ENCODE data around the gene SKAP2.

SKAP2 gene

DNA sequence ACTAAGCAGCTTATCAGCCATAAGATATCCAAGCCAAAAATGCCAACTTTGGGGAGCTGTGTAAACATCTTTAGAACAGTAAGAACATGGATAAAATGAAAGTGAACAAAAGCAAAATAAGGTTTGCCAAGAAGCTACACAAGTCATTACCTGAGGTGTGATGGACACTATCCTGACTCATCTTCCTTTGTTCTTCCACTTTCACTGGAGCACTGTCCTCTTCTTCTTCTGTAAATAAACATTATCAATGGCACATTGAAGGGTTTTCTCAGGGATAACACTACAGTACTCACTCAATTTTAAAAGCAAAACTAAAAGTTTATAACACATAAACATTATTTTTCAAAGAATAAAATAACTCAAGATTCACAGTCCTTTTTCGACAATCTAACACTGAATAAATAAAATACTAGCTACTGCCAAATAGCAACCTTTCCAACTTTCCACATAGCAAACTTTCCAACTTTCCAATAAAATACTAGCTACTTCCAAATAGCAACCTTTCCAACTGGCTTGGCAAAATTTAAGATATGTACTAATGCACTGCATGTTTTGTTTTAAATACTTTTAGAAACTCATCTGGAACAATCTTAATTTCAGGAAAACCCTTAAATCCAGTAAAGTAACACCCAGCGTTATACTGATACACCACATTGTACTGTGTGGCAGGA is 174.1 kb downstream of the SKAP2 start:
- no peak for DNase-seq (ENCODE audit: low spot score)
- no peak overlapping the region for H3K4me3 Mint-ChIP-seq
- peaks cover 14% of the 10 kb centered on the region for H3K4me1 Mint-ChIP-seq (ENCODE audit: low read depth)
- H3K9me3 Mint-ChIP-seq, result no peaks in the 10 kb centered on the region
- H3K27ac Mint-ChIP-seq, result no peak overlapping the region
- peaks cover 27% of the 10 kb centered on the region for H3K27me3 Mint-ChIP-seq (ENCODE audit: low read depth)
- H3K36me3 Mint-ChIP-seq (ENCODE audit: low read depth), result no peaks in the 10 kb centered on the region

DNA sequence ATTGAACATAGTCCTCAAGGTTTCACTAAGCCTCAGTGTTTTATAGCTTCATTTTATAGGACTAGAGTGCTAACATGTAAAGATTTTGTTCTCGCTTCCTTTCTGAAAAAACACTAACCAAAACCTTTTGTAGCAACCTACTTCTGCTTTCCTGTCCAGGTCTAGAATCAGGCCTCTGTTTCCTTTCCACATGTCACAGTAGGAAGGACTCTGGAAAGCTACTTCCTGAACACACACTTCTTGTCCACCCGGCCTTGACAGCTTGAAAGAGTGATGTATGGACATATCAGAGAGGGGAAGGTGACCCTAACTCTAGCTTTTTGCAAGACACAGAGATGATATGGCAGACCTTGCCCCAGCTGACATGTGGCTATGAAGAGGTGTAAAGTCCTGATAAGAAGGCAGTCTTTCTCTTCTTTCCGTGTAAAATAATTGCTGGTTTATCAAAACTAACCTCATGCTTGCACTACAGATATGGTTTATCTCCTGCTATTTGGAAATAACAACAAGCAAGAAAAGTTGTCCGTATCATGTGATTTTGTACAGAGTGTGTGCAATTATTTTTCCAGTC is 175.4 kb downstream of the SKAP2 start:
- Mint-ChIP-seq H3K27me3 (ENCODE audit: low read depth) (peaks cover 26% of the 10 kb centered on the region), H3K4me3 (no peak overlapping the region), H3K27ac (no peak overlapping the region), H3K9me3 (no peaks in the 10 kb centered on the region), H3K4me1 (ENCODE audit: low read depth) (peaks cover 14% of the 10 kb centered on the region), H3K36me3 (ENCODE audit: low read depth) (no peaks in the 10 kb centered on the region)
- no peak for DNase-seq (ENCODE audit: low spot score)

DNA sequence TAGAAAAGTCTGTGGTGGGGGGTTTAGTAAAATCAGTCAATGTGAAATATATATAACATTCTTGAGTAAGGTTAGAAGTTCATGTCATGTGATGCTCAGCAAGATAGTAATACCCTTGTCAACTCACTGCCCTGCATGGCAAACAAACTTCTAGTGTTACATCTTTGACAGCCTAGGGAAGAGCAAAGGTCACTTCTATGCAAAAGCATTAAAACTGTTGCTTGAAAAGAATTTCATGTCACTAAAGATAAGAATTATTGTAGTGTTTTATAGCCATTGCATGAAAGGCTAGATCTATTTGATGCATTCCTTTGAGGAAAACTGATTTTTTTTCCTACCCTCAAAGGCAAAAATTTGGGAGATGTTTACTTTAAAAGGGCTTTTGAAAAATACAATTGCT is 176.0 kb downstream of the SKAP2 start:
- Mint-ChIP-seq H3K9me3 (no peaks in the 10 kb centered on the region), H3K4me1 (ENCODE audit: low read depth) (peaks cover 14% of the 10 kb centered on the region), H3K36me3 (ENCODE audit: low read depth) (no peaks in the 10 kb centered on the region), H3K27me3 (ENCODE audit: low read depth) (peaks cover 27% of the 10 kb centered on the region), H3K4me3 (no peak overlapping the region), H3K27ac (no peak overlapping the region)
- no peak for DNase-seq (ENCODE audit: low spot score)

DNA sequence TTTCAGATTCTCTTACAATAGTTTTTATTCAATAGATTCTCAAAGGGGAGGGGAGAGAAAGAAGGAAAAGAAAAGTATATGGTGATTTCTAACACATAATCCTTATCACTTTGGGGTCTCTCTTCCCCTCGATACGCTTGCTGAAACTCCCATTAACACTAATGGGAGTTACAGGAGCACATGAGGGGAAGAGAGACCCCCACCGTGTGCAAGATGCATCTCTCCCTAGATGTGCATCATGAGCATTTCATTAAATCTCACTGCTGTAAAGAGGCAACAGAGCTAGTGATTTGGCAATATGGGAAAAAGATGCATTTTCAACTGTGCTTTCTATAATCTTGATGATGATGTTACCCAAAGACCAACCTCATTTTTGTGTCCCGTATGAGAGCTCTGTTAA is 177.4 kb downstream of the SKAP2 start:
- Mint-ChIP-seq H3K9me3 (no peaks in the 10 kb centered on the region), H3K27ac (no peak overlapping the region), H3K4me1 (ENCODE audit: low read depth) (peaks cover 14% of the 10 kb centered on the region), H3K4me3 (no peak overlapping the region), H3K36me3 (ENCODE audit: low read depth) (no peaks in the 10 kb centered on the region), H3K27me3 (ENCODE audit: low read depth) (peaks cover 35% of the 10 kb centered on the region)
- no peak for DNase-seq (ENCODE audit: low spot score)

DNA sequence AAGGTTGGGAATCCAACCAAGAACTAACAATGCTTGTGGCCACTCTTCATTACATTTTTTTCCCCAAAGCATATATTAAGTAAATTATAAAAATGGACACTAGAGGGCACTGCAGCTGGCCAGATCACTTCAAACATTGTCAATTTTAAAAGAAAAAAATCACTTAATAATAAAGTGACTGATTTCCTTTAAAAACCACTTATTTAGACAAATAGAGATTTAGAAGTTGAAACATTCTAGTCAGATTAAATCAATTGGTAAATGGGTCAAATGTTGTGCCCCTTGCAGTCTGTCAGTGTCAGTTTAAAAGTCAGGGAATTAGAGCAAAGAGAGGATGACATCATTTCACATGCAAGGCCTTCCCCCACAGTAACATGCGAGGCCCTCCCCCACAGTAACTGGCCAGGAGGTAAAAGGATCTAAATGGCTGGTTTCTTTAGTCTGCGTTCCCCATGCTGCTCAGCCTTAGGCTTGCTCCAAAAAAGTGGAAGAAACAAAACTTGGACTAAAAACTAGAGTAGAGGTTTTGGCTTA is 177.9 kb downstream of the SKAP2 start:
- H3K4me3 Mint-ChIP-seq, result no peak overlapping the region
- H3K4me1 Mint-ChIP-seq (ENCODE audit: low read depth), result peaks cover 10% of the 10 kb centered on the region
- peaks cover 33% of the 10 kb centered on the region for H3K27me3 Mint-ChIP-seq (ENCODE audit: low read depth)
- no peak for DNase-seq (ENCODE audit: low spot score)
- no peaks in the 10 kb centered on the region for H3K36me3 Mint-ChIP-seq (ENCODE audit: low read depth)
- H3K9me3 Mint-ChIP-seq, result no peaks in the 10 kb centered on the region
- no peak overlapping the region for H3K27ac Mint-ChIP-seq

DNA sequence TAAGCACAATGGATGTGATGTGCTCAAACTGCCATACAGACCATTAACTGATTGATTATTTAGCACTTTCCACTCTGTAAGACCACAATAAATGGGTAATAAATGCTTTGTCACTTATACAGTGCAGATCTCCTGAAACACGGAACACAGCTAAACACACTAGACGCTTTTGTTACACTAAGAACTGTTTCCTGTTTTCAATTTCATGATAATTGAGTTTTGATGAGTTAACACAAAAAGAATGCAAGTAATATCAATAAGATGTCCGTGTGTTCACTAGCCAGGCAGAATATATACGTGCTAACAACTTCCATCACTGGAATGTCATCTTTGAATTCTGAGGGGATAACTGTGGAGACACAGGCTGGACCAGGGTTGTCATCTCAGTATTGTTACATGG is 178.8 kb downstream of the SKAP2 start:
- Mint-ChIP-seq H3K36me3 (ENCODE audit: low read depth) (no peaks in the 10 kb centered on the region), H3K27me3 (ENCODE audit: low read depth) (peaks cover 31% of the 10 kb centered on the region), H3K4me1 (ENCODE audit: low read depth) (peaks cover 6% of the 10 kb centered on the region), H3K27ac (no peak overlapping the region), H3K9me3 (no peaks in the 10 kb centered on the region), H3K4me3 (no peak overlapping the region)
- DNase-seq (ENCODE audit: low spot score), result no peak

DNA sequence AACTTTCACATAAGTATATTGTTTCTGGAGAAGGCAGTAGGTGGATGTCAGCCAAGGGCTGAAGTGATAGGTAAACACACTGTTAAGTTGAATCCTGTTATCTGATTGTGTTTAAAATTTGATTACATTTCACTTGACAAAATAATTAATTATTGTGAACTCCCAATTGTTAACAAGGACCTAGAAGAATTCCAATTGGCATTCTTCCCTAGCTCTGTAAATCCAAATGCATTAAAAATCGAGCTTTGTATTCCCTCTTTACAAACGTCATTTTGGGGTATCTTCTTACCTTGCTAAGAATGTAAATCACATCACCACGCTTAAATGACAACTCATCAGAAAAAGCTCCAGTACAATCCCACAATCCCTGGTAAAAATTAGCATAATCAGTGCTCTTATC is 179.9 kb downstream of the SKAP2 start:
- no peaks in the 10 kb centered on the region for H3K9me3 Mint-ChIP-seq
- H3K27ac Mint-ChIP-seq, result no peak overlapping the region
- no peak for DNase-seq (ENCODE audit: low spot score)
- peaks cover 36% of the 10 kb centered on the region for H3K27me3 Mint-ChIP-seq (ENCODE audit: low read depth)
- peaks cover 5% of the 10 kb centered on the region for H3K4me1 Mint-ChIP-seq (ENCODE audit: low read depth)
- no peaks in the 10 kb centered on the region for H3K36me3 Mint-ChIP-seq (ENCODE audit: low read depth)
- H3K4me3 Mint-ChIP-seq, result no peak overlapping the region

DNA sequence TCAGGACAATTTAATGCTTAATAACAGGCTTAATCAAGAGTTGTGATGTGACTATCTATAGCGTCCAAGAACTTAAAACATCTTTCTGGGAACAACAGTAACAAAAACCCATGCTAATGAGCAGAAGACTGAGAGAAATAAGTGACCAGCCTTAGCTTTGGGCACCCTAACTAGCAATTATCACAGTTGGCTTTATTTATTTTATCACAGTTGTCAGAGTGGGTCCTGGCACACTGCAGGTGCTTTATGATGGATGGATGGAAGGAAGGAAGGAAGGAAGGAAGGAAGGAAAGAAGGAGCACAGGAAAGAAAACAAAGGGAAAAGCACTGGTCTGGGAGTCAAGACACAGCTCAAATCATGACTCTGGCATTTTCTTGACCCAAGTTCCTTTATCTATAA is 181.1 kb downstream of the SKAP2 start:
- Mint-ChIP-seq H3K27ac (no peak overlapping the region), H3K27me3 (ENCODE audit: low read depth) (peaks cover 40% of the 10 kb centered on the region), H3K4me1 (ENCODE audit: low read depth) (peaks cover 2% of the 10 kb centered on the region), H3K36me3 (ENCODE audit: low read depth) (no peaks in the 10 kb centered on the region), H3K9me3 (no peaks in the 10 kb centered on the region), H3K4me3 (no peak overlapping the region)
- DNase-seq (ENCODE audit: low spot score), result no peak

DNA sequence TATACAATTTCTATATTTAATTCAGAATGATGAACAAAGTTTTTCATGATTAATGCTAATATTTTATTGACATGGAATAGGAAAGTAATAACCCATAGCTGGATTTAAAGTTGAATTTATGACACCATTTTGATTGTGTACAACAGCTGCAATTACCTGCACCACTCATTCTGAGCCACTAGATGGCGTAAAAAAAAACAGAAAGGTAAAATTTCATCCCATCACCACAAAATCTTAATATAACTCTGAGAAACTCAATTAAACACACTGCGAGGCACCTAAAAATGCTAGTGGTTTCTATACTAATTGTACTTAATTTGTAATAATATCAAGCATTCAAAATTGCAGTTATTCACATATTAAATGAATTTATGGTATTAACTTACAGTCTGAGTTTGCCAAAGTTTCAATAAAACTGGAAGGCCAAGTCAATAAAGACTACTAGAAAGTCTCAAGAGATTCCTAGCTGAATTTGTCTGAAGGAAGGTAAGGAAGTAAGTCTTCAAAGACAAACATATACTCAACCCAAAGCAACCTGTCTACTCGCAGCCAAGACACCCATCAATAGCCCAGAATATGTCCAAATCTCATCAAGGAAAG is 182.5 kb downstream of the SKAP2 start:
- H3K4me3 Mint-ChIP-seq, result no peak overlapping the region
- no peaks in the 10 kb centered on the region for H3K4me1 Mint-ChIP-seq (ENCODE audit: low read depth)
- no peaks in the 10 kb centered on the region for H3K9me3 Mint-ChIP-seq
- H3K27ac Mint-ChIP-seq, result no peak overlapping the region
- no peak for DNase-seq (ENCODE audit: low spot score)
- no peaks in the 10 kb centered on the region for H3K36me3 Mint-ChIP-seq (ENCODE audit: low read depth)
- peaks cover 37% of the 10 kb centered on the region for H3K27me3 Mint-ChIP-seq (ENCODE audit: low read depth)

DNA sequence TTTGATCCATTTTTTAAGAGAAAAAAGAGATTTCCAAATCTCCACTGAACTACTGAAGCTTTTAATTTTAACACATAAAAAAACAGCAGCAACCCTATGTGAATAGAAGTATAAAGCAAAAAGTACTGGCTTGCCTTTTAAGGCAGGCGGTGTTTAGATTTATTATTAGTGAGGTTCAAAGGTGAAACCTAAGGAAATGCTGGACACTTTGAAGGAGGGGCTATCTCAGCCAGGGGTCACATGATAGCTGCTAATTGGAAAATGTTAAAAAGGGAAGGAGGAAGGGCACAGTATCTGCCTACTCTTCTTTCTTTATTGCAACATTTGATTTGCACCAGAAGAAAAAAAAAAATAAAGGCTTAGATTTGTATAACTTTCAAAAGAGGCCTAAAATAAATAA is 183.8 kb downstream of the SKAP2 start:
- Mint-ChIP-seq H3K36me3 (ENCODE audit: low read depth) (no peaks in the 10 kb centered on the region), H3K4me1 (ENCODE audit: low read depth) (no peaks in the 10 kb centered on the region), H3K27me3 (ENCODE audit: low read depth) (peaks cover 33% of the 10 kb centered on the region), H3K4me3 (no peak overlapping the region), H3K9me3 (no peaks in the 10 kb centered on the region), H3K27ac (no peak overlapping the region)
- no peak for DNase-seq (ENCODE audit: low spot score)

DNA sequence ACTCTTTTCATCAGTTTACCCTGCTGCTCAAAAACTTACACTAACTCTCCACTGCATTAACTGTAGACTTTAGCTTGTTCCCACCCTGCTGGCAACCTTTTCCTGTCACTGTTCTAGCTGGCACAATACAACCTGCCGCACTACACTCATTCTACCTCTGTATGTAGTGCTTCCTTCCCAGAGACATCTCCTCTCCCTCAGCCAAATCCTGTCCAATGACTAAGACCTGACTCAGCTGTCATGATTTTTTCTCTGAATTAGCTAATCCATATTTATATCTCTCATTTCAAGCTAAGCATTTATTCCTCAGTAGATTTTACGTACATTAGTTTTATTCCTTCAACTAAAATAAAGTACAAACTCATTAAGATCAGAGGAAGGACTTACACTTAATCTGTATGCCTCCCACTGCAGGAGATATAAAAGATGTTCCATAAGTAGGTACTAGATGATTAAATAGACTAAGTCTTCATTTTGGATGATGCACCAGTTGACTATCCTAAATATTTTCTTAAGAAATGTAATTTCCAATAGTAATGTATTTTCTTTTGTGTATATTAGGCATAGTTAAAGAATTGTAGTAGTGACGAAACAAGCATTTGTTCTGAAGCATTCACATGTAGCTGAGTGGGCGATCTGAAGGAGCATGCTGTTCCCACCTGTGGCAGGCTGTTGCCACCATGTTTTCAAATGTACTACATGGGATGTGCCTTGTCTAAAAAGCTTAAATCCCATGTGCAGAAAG is 189.1 kb downstream of the SKAP2 start:
- H3K27ac Mint-ChIP-seq, result no peak overlapping the region
- DNase-seq (ENCODE audit: low spot score), result no peak
- peaks cover 2% of the 10 kb centered on the region for H3K4me1 Mint-ChIP-seq (ENCODE audit: low read depth)
- H3K27me3 Mint-ChIP-seq (ENCODE audit: low read depth), result peaks cover 42% of the 10 kb centered on the region
- no peak overlapping the region for H3K4me3 Mint-ChIP-seq
- H3K36me3 Mint-ChIP-seq (ENCODE audit: low read depth), result no peaks in the 10 kb centered on the region
- no peaks in the 10 kb centered on the region for H3K9me3 Mint-ChIP-seq

DNA sequence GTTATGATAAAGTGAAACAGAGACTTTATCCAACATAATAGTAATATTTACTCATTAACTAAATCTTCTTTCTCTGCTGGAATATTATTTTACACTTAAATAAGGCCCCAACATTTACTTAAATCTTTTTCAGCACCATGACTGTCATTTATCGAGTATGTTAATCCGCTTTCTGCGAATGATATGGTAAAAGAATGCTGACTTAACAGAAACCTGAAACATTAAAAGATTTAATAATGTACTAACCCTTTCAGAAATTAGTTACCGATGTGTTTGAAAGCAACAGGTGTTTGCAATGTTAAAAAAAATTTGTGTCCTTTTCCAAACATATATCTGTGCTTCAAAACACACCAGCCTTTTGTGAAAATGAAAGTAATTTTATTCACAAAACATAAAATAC is 190.5 kb downstream of the SKAP2 start:
- H3K4me1 Mint-ChIP-seq (ENCODE audit: low read depth), result peaks cover 2% of the 10 kb centered on the region
- no peak overlapping the region for H3K4me3 Mint-ChIP-seq
- no peaks in the 10 kb centered on the region for H3K9me3 Mint-ChIP-seq
- H3K36me3 Mint-ChIP-seq (ENCODE audit: low read depth), result no peaks in the 10 kb centered on the region
- H3K27ac Mint-ChIP-seq, result no peak overlapping the region
- H3K27me3 Mint-ChIP-seq (ENCODE audit: low read depth), result peaks cover 36% of the 10 kb centered on the region
- DNase-seq (ENCODE audit: low spot score), result no peak

DNA sequence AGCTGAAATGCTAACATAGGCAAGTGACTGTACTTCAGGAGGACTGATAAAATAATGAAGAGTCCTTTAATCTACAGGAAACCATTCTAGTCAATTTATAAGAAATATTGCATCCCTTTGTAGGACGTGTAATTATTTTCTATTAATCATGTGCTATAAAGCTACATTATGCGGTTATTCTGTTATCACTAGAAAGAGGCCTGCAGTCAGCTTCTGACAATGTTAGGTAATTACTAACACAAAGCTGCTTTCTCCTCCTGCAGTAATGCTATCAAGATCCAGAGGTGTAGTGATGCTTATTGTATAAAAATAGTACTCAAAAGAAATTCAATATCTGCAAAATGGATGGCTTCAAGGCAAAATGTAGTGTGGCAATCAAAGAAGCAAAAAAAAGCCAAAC is 191.1 kb downstream of the SKAP2 start:
- H3K27ac Mint-ChIP-seq, result no peak overlapping the region
- H3K9me3 Mint-ChIP-seq, result no peaks in the 10 kb centered on the region
- no peak for DNase-seq (ENCODE audit: low spot score)
- no peak overlapping the region for H3K4me3 Mint-ChIP-seq
- H3K27me3 Mint-ChIP-seq (ENCODE audit: low read depth), result peaks cover 37% of the 10 kb centered on the region
- H3K4me1 Mint-ChIP-seq (ENCODE audit: low read depth), result peaks cover 2% of the 10 kb centered on the region
- no peaks in the 10 kb centered on the region for H3K36me3 Mint-ChIP-seq (ENCODE audit: low read depth)

DNA sequence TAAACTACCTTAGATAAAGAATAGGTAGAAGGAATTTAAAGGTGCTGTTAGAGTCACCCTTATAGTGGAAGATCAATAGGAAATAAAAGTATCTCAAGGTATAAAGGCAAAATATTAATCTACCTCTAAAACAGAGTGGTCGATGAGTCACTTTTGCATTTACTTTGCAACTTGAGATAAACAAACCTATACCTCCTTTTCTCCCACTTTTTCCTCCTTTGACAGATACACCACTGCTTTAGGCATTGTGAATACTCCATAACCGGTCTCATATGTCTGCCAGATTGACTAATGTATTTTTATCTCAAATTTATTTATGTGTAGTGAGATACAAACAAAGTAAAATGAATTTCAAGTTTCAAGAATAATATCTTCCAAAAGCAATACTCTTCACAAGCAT is 193.5 kb downstream of the SKAP2 start:
- Mint-ChIP-seq H3K4me3 (no peak overlapping the region), H3K36me3 (ENCODE audit: low read depth) (no peaks in the 10 kb centered on the region), H3K9me3 (no peaks in the 10 kb centered on the region), H3K27me3 (ENCODE audit: low read depth) (peaks cover 45% of the 10 kb centered on the region), H3K4me1 (ENCODE audit: low read depth) (peaks cover 8% of the 10 kb centered on the region), H3K27ac (no peak overlapping the region)
- DNase-seq (ENCODE audit: low spot score), result no peak

Measured in T-helper 2 cell treated with Interferon-gamma antibody and Interleukin-4, amounts not matched to agents 5 μg/mL and 100 μg/mL, for 36 hours (primary cell).